Fibroblast of lung (primary cell): ENCODE data around the gene ZNF780B. TPM values are rescaled to one million over a fixed set of nuclear protein-coding genes. Genes with fewer than 3 reads are reported as not detected.

Experiments used
- DNase-seq, 2 donors: peaks; one replicate each; pipeline versions ENCODE4 v3.0.0 to v3.0.0-alpha.2; 2010; ENCODE audit warnings: low read depth in 2 of 2
- H2AFZ ChIP-seq: 2 replicates; pipeline ENCODE4 v1.5.1; 2012; ENCODE audit warnings: low read length, control low read depth, inconsistent platforms
- H3K27ac ChIP-seq: 2 replicates; pipeline ENCODE4 v1.5.1; 2011; ENCODE audit warnings: low read length, control low read depth; ENCODE audit not compliant: insufficient read depth
- H3K27me3 ChIP-seq: 2 replicates; pipeline ENCODE4 v1.5.1; 2011; ENCODE audit warnings: mild to moderate bottlenecking, low read length; ENCODE audit not compliant: control insufficient read depth, insufficient read depth
- H3K36me3 ChIP-seq: 2 replicates; pipeline ENCODE4 v1.5.1; 2011; ENCODE audit warnings: low read length; ENCODE audit not compliant: control insufficient read depth, insufficient read depth
- H3K4me1 ChIP-seq: 2 replicates; pipeline ENCODE4 v1.5.1; 2011; ENCODE audit warnings: low read length; ENCODE audit not compliant: control insufficient read depth, insufficient read depth; ENCODE audit errors: extremely low read depth
- H3K4me2 ChIP-seq: 2 replicates; pipeline ENCODE4 v1.5.1; 2011; ENCODE audit warnings: low read length, control low read depth; ENCODE audit not compliant: insufficient read depth; ENCODE audit errors: extremely low read depth
- H3K4me3 ChIP-seq, 4 experiments: fragments of 200-600 bp in 1 of 4; sonication (generic) in 1 of 4; replicated peaks in 1 of 4; 2 replicates each; pipeline ENCODE4 v1.5.1; 2011 to 2016; ENCODE audit warnings: low read length in 4 of 4, low read depth in 3 of 4, mild to moderate bottlenecking in 3 of 4, control low read depth in 2 of 4, inconsistent platforms in 1 of 4, mixed read lengths in 1 of 4; ENCODE audit not compliant: insufficient read depth in 1 of 4; ENCODE audit errors: control extremely low read depth in 1 of 4
- H3K79me2 ChIP-seq: 2 replicates; pipeline ENCODE4 v1.5.1; 2012; ENCODE audit warnings: mild to moderate bottlenecking, low read length, inconsistent platforms; ENCODE audit not compliant: control insufficient read depth, insufficient read depth
- H3K9ac ChIP-seq: 2 replicates; pipeline ENCODE4 v1.5.1; 2011; ENCODE audit warnings: mild to moderate bottlenecking, low read length, control low read depth; ENCODE audit not compliant: insufficient read depth
- H3K9me3 ChIP-seq: 2 replicates; pipeline ENCODE4 v1.5.1; 2012; ENCODE audit warnings: low read depth, low read length; ENCODE audit not compliant: control insufficient read depth, insufficient read depth
- H4K20me1 ChIP-seq: 2 replicates; pipeline ENCODE4 v1.5.1; 2011; ENCODE audit warnings: low read length; ENCODE audit not compliant: control insufficient read depth, insufficient read depth; ENCODE audit errors: extremely low read depth
- EZH2 ChIP-seq: IDR thresholded peaks from 2 replicates; pipeline ENCODE4 v1.5.1; 2012; ENCODE audit warnings: low read length, control low read depth, mild to moderate bottlenecking; ENCODE audit errors: missing control alignments
- polyA plus RNA-seq, 2 donors: library from polyadenylated mRNA; depleted of rRNA in 1 of 2; stranded (reverse) in 1 of 2; unstranded in 1 of 2; fragments of >200 nt; gene quantifications; 2 replicates each; pipeline ENCODE4 v1.2.1, GENCODE V29; 2011 to 2012; ENCODE audit warnings: missing spikeins in 1 of 2
- total RNA-seq: library from RNA; depleted of rRNA; stranded (reverse); fragments of >200 nt; gene quantifications from 2 replicates; pipeline ENCODE4 v1.2.1, GENCODE V29; 2014
- TF ChIP-seq, protein P1 (sequence below), 2 donors: IDR thresholded peaks in 1 of 2; conservative IDR thresholded peaks in 1 of 2; 1 replicate in 1 of 2; 2 replicates in 1 of 2; pipeline ENCODE4 v1.5.1; 2011 to 2012; ENCODE audit warnings: low read length in 2 of 2, control low read depth in 1 of 2, inconsistent platforms in 1 of 2, low read depth in 1 of 2, mild to moderate bottlenecking in 1 of 2

The ZNF780B gene
- total and polyA plus RNA-seq, 2 donors (not counting 1 experiment from before 2014, with no cell fraction given) = 8.9 to 20.8 TPM

DNA sequence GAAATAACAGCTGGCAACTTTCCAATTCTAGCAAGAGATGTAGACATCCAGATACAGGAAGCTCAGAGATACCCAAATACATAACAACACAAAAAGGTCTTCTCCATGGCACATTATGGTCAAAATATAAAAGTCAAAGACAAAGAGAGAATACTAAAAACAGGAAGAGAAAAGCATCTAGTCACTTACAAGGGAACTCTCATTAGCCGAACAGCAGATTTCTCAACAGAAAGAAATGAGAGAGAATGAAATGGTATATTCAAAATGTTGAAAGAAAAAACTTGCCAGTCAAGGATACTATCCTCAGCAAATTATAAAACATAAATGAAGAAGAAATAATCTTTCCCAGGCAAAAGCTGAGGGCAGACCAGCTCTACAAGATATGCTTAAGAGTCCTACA is 22.3 kb upstream of the ZNF780B start:
- Histone ChIP-seq H3K27me3 (no peaks in the 10 kb centered on the region), H3K4me1 (no peaks in the 10 kb centered on the region), H4K20me1 (no peaks in the 10 kb centered on the region), H3K4me3 (no peak overlapping the region), H3K27ac (no peak overlapping the region), H3K9ac (no peak overlapping the region), H3K4me2 (no peak overlapping the region), H3K79me2 (no peaks in the 10 kb centered on the region), H3K9me3 (peaks cover 2% of the 10 kb centered on the region), H2AFZ (no peak overlapping the region), H3K36me3 (peaks cover 6% of the 10 kb centered on the region)
- TF ChIP-seq EZH2 = no peak
- TF ChIP-seq, protein P1, sequence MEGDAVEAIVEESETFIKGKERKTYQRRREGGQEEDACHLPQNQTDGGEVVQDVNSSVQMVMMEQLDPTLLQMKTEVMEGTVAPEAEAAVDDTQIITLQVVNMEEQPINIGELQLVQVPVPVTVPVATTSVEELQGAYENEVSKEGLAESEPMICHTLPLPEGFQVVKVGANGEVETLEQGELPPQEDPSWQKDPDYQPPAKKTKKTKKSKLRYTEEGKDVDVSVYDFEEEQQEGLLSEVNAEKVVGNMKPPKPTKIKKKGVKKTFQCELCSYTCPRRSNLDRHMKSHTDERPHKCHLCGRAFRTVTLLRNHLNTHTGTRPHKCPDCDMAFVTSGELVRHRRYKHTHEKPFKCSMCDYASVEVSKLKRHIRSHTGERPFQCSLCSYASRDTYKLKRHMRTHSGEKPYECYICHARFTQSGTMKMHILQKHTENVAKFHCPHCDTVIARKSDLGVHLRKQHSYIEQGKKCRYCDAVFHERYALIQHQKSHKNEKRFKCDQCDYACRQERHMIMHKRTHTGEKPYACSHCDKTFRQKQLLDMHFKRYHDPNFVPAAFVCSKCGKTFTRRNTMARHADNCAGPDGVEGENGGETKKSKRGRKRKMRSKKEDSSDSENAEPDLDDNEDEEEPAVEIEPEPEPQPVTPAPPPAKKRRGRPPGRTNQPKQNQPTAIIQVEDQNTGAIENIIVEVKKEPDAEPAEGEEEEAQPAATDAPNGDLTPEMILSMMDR (conservative IDR thresholded peaks at IDR 0.05 in 1 of 2, IDR thresholded peaks at IDR 0.05 in 1 of 2; ENCODE audit: low read depth in 1 of 2, low read length in 2 of 2) = no peak
- no peak for DNase-seq

- Histone ChIP-seq H3K9ac (no peak overlapping the region), H3K36me3 (peaks cover 2% of the 10 kb centered on the region), H3K4me2 (no peak overlapping the region), H3K9me3 (peaks cover under 1% of the 10 kb centered on the region), H3K79me2 (no peaks in the 10 kb centered on the region), H4K20me1 (no peaks in the 10 kb centered on the region), H3K4me3 (no peak overlapping the region), H3K4me1 (no peaks in the 10 kb centered on the region), H3K27ac (no peak overlapping the region), H2AFZ (no peak overlapping the region), H3K27me3 (no peaks in the 10 kb centered on the region)
- no peak for TF ChIP-seq EZH2
- TF ChIP-seq, protein P1 (conservative IDR thresholded peaks at IDR 0.05 in 1 of 2, IDR thresholded peaks at IDR 0.05 in 1 of 2; ENCODE audit: low read depth in 1 of 2, low read length in 2 of 2) = no peak
- no peak for DNase-seq
Measured at GRCh38 chr19:40070058-40070457, 14.0 kb upstream of the ZNF780B start.

- Histone ChIP-seq H3K4me3 (no peak overlapping the region), H3K79me2 (peaks cover 9% of the 10 kb centered on the region), H4K20me1 (no peaks in the 10 kb centered on the region), H3K9ac (no peak overlapping the region), H3K4me2 (no peak overlapping the region), H3K36me3 (no peaks in the 10 kb centered on the region), H2AFZ (no peak overlapping the region), H3K4me1 (no peaks in the 10 kb centered on the region), H3K9me3 (no peaks in the 10 kb centered on the region), H3K27me3 (no peaks in the 10 kb centered on the region), H3K27ac (no peak overlapping the region)
- TF ChIP-seq EZH2 = no peak
- no peak for DNase-seq
Measured at GRCh38 chr19:40059624-40060023, 3.6 kb upstream of the ZNF780B start.
